ENCODE results near the gene NUP160.
A peak's percentile ranks its signal among the peaks of the same experiment; 100 is the strongest.
"Not testable (repeated sequence)": the region's sequence is repeated elsewhere in the genome, so short reads cannot be mapped to it uniquely, and the experiment has no call there.

Gene NUP160

DNA sequence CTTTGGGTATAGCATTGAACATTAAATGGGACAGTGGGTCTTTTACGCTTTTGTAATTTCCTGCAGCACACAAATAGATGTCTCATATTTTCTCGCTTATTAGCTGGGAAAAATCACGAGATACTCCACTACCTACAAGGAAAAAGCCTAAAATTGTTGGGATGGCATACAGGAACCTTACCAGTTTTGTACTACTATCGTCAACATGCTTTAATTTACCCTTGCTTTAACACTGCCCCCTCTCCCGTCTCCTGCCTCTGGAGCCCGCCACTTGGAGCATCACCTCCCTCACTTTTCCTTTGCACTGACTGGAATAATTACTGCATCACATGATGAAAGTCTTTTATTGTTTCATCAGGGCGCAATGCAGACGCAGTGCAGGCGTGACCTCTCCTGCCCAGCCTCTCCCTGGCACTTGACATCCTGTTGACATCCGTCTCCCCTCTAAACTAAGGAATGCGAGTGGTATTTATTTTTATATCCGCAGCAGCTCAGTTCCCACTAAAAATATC is 80.0 kb downstream of the NUP160 start:
- peak overlapping the region; percentile 100 for H3K9ac ChIP-seq (ENCODE audit: insufficient read length)
- peaks cover 20% of the 10 kb centered on the region for H3K36me3 ChIP-seq (ENCODE audit: insufficient read depth, low read length)
- H3K9me3 ChIP-seq (ENCODE audit: low read depth, low read length): no peaks in the 10 kb centered on the region
- peak overlapping the region; percentile 96 for H3K4me3 ChIP-seq
- no peak for DNase-seq (ENCODE audit: low read depth, low spot score)
- no peak for TF ChIP-seq EZH2 (IDR thresholded peaks at IDR 0.05)
- TF ChIP-seq POLR2AphosphoS5 (IDR thresholded peaks at IDR 0.05; ENCODE audit: borderline replicate concordance, low read depth, low read length): peak; percentile 13; the same call in 1 of the 2 replicates
- H3K27ac ChIP-seq: peak overlapping the region; percentile 98

DNA sequence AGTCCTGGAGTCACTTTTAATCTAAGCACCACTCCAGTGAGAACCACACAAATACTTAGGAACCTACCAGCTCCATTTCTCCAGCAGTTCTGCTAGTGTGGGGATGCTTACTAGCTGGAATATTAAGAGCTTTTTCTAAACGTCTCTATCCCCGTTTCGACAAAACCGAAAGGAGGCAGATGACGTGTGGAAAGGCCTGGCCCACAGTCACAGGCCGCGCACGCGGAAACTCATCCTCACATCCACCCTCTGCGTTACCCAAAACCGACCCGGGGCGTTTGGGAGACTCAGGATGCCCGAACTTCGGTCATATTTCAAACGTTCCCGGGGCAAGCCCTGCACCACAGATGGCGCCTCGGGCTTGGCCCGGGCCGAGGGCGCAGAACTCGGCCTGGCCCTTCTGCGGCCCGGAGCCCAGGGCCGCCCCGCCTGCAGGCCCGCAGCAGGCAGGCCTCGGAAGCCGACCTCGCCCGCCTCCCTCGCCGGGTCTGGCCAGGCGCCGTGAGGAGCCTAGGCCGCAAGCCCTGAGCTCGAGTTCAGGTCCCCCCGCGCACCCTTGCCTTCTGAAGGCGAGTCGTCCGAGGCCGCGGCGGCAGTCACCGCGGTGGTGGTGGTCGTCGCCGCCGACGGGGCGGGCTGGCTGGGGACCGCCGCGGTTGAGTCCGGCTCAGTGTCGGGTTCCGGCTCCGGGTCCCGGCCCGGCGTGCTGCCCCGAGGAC is 81.5 kb downstream of the NUP160 start:
- peak overlapping the region; percentile 96 for H3K4me3 ChIP-seq
- H3K27ac ChIP-seq: peak overlapping the region; percentile 83
- no peak for TF ChIP-seq EZH2 (IDR thresholded peaks at IDR 0.05)
- no peak for TF ChIP-seq FOXP2 (optimal IDR thresholded peaks at IDR 0.05; ENCODE audit: control extremely low read depth, extremely low read length, insufficient read depth)
- TF ChIP-seq POLR2AphosphoS5 (IDR thresholded peaks at IDR 0.05; ENCODE audit: borderline replicate concordance, low read depth, low read length): no peak
- peaks cover 35% of the 10 kb centered on the region for H3K36me3 ChIP-seq (ENCODE audit: insufficient read depth, low read length)
- peak; percentile 18 for DNase-seq (ENCODE audit: low read depth, low spot score)
- H3K9ac ChIP-seq (ENCODE audit: insufficient read length): peak overlapping the region; percentile 95
- H3K9me3 ChIP-seq (ENCODE audit: low read depth, low read length): no peaks in the 10 kb centered on the region

DNA sequence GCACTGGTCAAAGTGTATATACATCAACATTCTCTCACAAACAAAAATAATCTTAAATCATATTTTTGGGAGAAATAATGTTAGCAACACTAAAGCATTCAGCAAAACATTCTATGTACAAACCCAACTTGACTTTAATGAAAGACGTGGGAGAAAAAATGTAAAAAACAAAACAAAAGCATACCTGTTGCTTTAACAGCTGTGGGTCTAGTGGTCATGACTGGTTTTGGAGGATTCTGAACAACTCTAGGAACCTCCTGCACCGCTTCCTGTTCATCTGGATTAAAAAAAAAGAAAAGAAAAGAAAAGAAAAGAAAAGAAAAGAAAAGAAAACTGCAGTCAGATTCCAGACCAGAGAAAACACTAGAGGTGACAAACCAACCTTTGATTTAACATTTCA is 83.1 kb downstream of the NUP160 start:
- Histone ChIP-seq H3K4me3 (peak overlapping the region; percentile 96), H3K9ac (ENCODE audit: insufficient read length) (peak overlapping the region; percentile 75), H3K9me3 (ENCODE audit: low read depth, low read length) (no peaks in the 10 kb centered on the region), H3K36me3 (ENCODE audit: insufficient read depth, low read length) (peaks cover 51% of the 10 kb centered on the region), H3K27ac (peak overlapping the region; percentile 54; the same call in 1 of the 2 replicates)
- DNase-seq (ENCODE audit: low read depth, low spot score): no peak
- no peak for TF ChIP-seq EZH2 (IDR thresholded peaks at IDR 0.05)
- TF ChIP-seq POLR2AphosphoS5 (IDR thresholded peaks at IDR 0.05; ENCODE audit: borderline replicate concordance, low read depth, low read length): no peak

DNA sequence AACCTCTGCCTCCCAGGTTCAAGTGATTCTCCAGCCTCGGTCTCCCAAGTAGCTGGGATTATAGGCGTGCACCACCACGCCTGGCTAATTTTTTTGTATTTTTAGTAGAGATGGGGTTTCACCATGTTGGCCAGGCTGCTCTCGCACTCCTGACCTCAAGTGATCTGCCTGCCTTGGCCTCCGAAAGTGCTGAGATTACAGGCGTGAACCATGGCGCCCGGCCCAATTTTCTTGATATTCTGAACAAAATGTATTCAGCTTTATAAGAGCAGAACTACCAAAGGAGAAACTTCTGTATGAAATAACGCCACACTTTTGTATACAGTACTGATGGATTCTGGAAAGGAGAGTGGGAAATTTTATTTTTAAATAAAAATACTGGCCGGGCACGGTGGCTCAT is 88.9 kb downstream of the NUP160 start:
- not testable (repeated sequence) for H3K9me3 ChIP-seq (ENCODE audit: low read depth, low read length); H3K4me3 ChIP-seq; DNase-seq (ENCODE audit: low read depth, low spot score); H3K27ac ChIP-seq; H3K9ac ChIP-seq (ENCODE audit: insufficient read length)
- peaks cover 88% of the 10 kb centered on the region for H3K36me3 ChIP-seq (ENCODE audit: insufficient read depth, low read length)

DNA sequence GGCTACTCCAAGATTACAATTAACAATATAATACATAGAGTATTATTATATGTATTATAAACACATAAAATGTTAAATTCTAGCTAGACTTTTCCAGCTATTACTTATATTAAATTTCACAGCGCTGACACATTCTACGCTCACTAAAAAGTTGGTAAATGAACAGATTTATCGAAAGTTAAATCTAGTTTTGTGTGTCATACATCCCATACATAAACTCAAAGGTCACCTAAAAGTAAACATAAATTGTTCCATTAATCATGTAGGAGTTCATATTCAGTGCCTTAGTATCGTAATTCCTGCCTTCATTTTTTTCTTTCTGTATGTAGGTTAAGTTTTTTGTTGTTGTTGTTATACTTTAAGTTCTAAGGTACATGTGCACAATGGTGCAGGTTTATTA is 91.9 kb downstream of the NUP160 start:
- no peak for TF ChIP-seq FOXP2 (optimal IDR thresholded peaks at IDR 0.05; ENCODE audit: control extremely low read depth, extremely low read length, insufficient read depth)
- TF ChIP-seq EZH2 (IDR thresholded peaks at IDR 0.05): no peak
- no peak for TF ChIP-seq POLR2AphosphoS5 (IDR thresholded peaks at IDR 0.05; ENCODE audit: borderline replicate concordance, low read depth, low read length)

DNA sequence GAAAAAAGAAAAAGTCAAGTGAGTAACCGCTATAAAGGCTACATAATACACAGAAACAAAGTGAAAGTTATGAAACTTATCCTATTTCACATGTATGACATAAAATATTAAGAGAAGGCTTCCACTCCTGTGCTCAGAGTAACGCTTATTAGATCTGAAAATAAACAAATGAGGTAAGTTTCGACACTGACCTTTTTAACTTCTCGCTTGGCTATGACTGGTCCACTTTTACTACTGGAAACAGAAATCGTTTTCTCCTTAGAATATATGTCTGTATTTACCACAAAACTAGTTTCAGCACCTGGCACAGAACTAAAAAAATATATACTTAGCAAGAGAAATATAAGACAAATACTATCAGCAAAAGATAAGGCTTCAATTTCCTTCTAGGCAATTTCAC is 97.4 kb downstream of the NUP160 start:
- Histone ChIP-seq H3K9ac (ENCODE audit: insufficient read length) (no peak overlapping the region), H3K9me3 (ENCODE audit: low read depth, low read length) (no peaks in the 10 kb centered on the region), H3K36me3 (ENCODE audit: insufficient read depth, low read length) (peaks cover 90% of the 10 kb centered on the region), H3K27ac (no peak overlapping the region; the same call in 1 of the 2 replicates), H3K4me3 (no peak overlapping the region)
- DNase-seq (ENCODE audit: low read depth, low spot score): no peak
- TF ChIP-seq EZH2 (IDR thresholded peaks at IDR 0.05): no peak
- TF ChIP-seq POLR2AphosphoS5 (IDR thresholded peaks at IDR 0.05; ENCODE audit: borderline replicate concordance, low read depth, low read length): no peak

More for the DNA sequence above, 91.9 kb downstream of the NUP160 start:
- H3K9me3 ChIP-seq (ENCODE audit: low read depth, low read length): no peaks in the 10 kb centered on the region
- peaks cover 88% of the 10 kb centered on the region for H3K36me3 ChIP-seq (ENCODE audit: insufficient read depth, low read length)
- DNase-seq (ENCODE audit: low read depth, low spot score): no peak
- no peak overlapping the region for H3K4me3 ChIP-seq
- no peak overlapping the region for H3K9ac ChIP-seq (ENCODE audit: insufficient read length)
- no peak overlapping the region for H3K27ac ChIP-seq

DNA sequence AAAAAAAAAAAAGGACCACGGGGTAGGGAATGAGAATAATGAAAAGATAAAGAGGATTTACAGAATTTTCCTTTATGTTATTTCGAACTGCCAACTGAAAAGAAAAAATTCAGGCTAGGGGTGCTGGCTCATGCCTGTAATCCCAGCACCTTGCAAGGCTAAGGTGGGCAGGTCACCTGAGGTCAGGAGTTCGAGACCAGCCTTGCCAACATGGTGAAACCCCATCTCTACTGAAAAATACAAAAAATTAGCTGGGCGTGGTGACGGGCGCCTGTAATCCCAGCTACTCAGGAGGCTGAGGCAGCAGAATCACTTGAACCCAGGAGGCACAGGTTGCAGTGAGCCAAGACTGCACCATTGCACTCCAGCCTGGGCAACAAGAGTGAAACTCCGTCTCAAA is 105.7 kb downstream of the NUP160 start:
- H3K4me3 ChIP-seq; H3K27ac ChIP-seq; DNase-seq (ENCODE audit: low read depth, low spot score); H3K9ac ChIP-seq (ENCODE audit: insufficient read length); H3K9me3 ChIP-seq (ENCODE audit: low read depth, low read length): not testable (repeated sequence)
- peaks cover 88% of the 10 kb centered on the region for H3K36me3 ChIP-seq (ENCODE audit: insufficient read depth, low read length)

DNA sequence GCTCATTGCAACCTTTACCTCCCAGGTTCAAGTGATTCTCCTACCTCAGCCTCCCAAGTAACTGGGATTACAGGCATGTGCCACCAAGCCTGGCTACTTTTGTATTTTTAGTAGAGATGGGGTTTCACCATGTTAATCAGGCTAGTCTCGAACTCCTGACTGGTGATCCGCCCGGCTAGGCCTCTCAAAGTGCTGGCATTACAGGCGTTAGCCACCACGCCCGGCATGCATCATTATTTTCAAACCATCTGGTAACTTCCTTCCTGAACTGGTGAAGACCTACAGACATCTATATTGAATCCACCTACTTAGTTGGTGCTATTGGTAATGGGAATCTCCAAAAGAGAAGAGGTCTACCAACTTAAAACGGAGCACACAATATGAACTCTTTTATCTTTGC is 110.3 kb downstream of the NUP160 start:
- H3K4me3 ChIP-seq; H3K27ac ChIP-seq; H3K9me3 ChIP-seq (ENCODE audit: low read depth, low read length); H3K9ac ChIP-seq (ENCODE audit: insufficient read length); DNase-seq (ENCODE audit: low read depth, low spot score): not testable (repeated sequence)
- peaks cover 84% of the 10 kb centered on the region for H3K36me3 ChIP-seq (ENCODE audit: insufficient read depth, low read length)

DNA sequence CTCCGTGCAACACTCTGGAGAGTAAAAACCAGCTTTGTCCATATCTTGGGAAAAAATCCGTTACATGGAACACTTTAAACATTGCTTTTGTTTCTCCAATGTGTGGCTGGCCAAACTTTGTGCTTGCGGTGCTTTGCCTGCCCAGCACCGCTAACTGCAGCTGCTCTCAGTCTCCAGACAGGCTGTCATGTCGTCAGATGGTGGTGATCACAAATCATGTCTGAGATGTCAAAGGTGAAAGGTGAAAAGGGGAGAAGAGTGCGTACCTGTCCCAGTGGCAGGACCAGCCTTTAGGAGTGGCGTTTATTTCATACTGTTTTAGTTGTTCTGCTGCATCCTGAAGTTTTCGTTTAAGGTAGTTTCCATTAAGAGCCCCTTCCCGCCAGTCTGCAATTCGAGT is 115.9 kb downstream of the NUP160 start:
- no peak for TF ChIP-seq POLR2AphosphoS5 (IDR thresholded peaks at IDR 0.05; ENCODE audit: borderline replicate concordance, low read depth, low read length)
- TF ChIP-seq EZH2 (IDR thresholded peaks at IDR 0.05): no peak
- TF ChIP-seq FOXP2 (optimal IDR thresholded peaks at IDR 0.05; ENCODE audit: control extremely low read depth, extremely low read length, insufficient read depth): no peak
- Histone ChIP-seq H3K9me3 (ENCODE audit: low read depth, low read length) (no peaks in the 10 kb centered on the region), H3K9ac (ENCODE audit: insufficient read length) (no peak overlapping the region), H3K4me3 (no peak overlapping the region), H3K36me3 (ENCODE audit: insufficient read depth, low read length) (peaks cover 95% of the 10 kb centered on the region), H3K27ac (no peak overlapping the region)
- no peak for DNase-seq (ENCODE audit: low read depth, low spot score)

Data from SK-N-MC (cell line).